KMS-11 (cell line): Measurements from ENCODE around the gene A2M.

ENCODE experiments used
- H2AFZ ChIP-seq: fragments of 200-600 bp; sonication (generic); 2 replicates; pipeline ENCODE4 v1.6.1; 2016; ENCODE audit warnings: antibody characterized with exemption, mixed run types, low read depth
- H3K27ac ChIP-seq: fragments of 200-600 bp; sonication (generic); 2 replicates; pipeline ENCODE4 v1.6.1; 2016; ENCODE audit warnings: mild to moderate bottlenecking, mixed run types
- H3K27me3 ChIP-seq: fragments of 200-600 bp; sonication (generic); 2 replicates; pipeline ENCODE4 v1.6.1; 2017; ENCODE audit warnings: mild to moderate bottlenecking, low read depth, mixed run types, moderate library complexity; ENCODE audit not compliant: insufficient read depth
- H3K36me3 ChIP-seq: fragments of 200-600 bp; sonication (generic); 2 replicates; pipeline ENCODE4 v1.6.1; 2017; ENCODE audit warnings: mild to moderate bottlenecking, mixed run types; ENCODE audit not compliant: insufficient read depth
- H3K4me1 ChIP-seq: fragments of 200-600 bp; sonication (generic); 2 replicates; pipeline ENCODE4 v1.6.1; 2016; ENCODE audit warnings: mild to moderate bottlenecking, low read depth, mixed run types; ENCODE audit not compliant: poor library complexity, severe bottlenecking
- H3K4me2 ChIP-seq: fragments of 200-600 bp; sonication (generic); 2 replicates; pipeline ENCODE4 v1.7.0; 2016; ENCODE audit warnings: mild to moderate bottlenecking, mixed run types
- H3K4me3 ChIP-seq: fragments of 200-600 bp; sonication (generic); IDR thresholded peaks from 2 replicates; pipeline ENCODE4 v1.6.1; 2017; ENCODE audit warnings: low read depth, low read length, mixed read lengths; ENCODE audit not compliant: insufficient read depth
- H3K79me2 ChIP-seq: fragments of 200-600 bp; sonication (generic); 2 replicates; pipeline ENCODE4 v1.6.1; 2016; ENCODE audit warnings: low read depth, mixed run types; ENCODE audit not compliant: insufficient read depth
- H3K9ac ChIP-seq: fragments of 200-600 bp; sonication (generic); 2 replicates; pipeline ENCODE4 v1.6.1; 2016; ENCODE audit warnings: mild to moderate bottlenecking, mixed run types
- H4K20me1 ChIP-seq: fragments of 200-600 bp; sonication (generic); 2 replicates; pipeline ENCODE4 v1.6.1; 2016; ENCODE audit warnings: mild to moderate bottlenecking, mixed run types; ENCODE audit not compliant: insufficient read depth
- CTCF ChIP-seq: fragments of 200-600 bp; sonication (generic); conservative IDR thresholded peaks from 2 replicates; pipeline ENCODE4 v1.6.1; 2017; ENCODE audit warnings: low read depth, mild to moderate bottlenecking, antibody characterized with exemption, low read length, moderate library complexity, mixed read lengths

A2M gene

GRCh38 chr12:9072481-9073038 is 43.2 kb downstream of the A2M start:
- Histone ChIP-seq H4K20me1 (no peaks in the 10 kb centered on the region), H3K27me3 (no peaks in the 10 kb centered on the region), H3K9ac (no peak overlapping the region), H2AFZ (no peak overlapping the region), H3K4me2 (no peak overlapping the region), H3K36me3 (no peaks in the 10 kb centered on the region), H3K79me2 (no peaks in the 10 kb centered on the region), H3K4me1 (no peaks in the 10 kb centered on the region), H3K4me3 (no peak overlapping the region), H3K27ac (no peak overlapping the region)
- no peak for TF ChIP-seq CTCF

DNA sequence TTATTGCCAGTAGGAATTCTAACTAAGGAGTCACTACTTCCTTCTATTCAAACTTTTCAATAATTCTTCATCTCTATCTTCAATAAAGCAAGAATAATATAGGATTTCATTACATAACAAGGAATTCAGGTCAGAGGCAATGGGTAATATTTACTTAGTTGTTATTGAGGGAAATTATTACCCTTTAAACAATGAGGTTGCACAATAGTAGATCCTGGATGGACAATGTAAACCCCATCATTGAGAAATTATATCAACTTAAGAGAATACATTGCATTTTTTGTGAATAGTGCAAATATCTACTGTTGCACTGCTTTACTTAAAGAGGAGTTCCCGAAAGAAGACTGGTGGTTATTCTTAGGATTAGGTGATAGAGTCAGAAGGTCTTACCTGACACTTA is 43.8 kb downstream of the A2M start:
- Histone ChIP-seq H2AFZ (no peak overlapping the region), H3K79me2 (no peaks in the 10 kb centered on the region), H3K9ac (no peak overlapping the region), H3K4me2 (no peak overlapping the region), H3K4me1 (no peaks in the 10 kb centered on the region), H4K20me1 (no peaks in the 10 kb centered on the region), H3K27me3 (no peaks in the 10 kb centered on the region), H3K27ac (no peak overlapping the region), H3K36me3 (no peaks in the 10 kb centered on the region), H3K4me3 (no peak overlapping the region)
- no peak for TF ChIP-seq CTCF

- no peak overlapping the region for H2AFZ ChIP-seq
- H3K27ac ChIP-seq, result no peak overlapping the region
- H4K20me1 ChIP-seq, result no peaks in the 10 kb centered on the region
- no peak overlapping the region for H3K4me3 ChIP-seq
- no peaks in the 10 kb centered on the region for H3K4me1 ChIP-seq
- H3K79me2 ChIP-seq, result no peaks in the 10 kb centered on the region
- no peaks in the 10 kb centered on the region for H3K36me3 ChIP-seq
- H3K4me2 ChIP-seq, result no peak overlapping the region
- H3K27me3 ChIP-seq, result no peaks in the 10 kb centered on the region
- no peak overlapping the region for H3K9ac ChIP-seq
- no peak for TF ChIP-seq CTCF
Measured at GRCh38 chr12:9071518-9071917, 44.2 kb downstream of the A2M start.

DNA sequence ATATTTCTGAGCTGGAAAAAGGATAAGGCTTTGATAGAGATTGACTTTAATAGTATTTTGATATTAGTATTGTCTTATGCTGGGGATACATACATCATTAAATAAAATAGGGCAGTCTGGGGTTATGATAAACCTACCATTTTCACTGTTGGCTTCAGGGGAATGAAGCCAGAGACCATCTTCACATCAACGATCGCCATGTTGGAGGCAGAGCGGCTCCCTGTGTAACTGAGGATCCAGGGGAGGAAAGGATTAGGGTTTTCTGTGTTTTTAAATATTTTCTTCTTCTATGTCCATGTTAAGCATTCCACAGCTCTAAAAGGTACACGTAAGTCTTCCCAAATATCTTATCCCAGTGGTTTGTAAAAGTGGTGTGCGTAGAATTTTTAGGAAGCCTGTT is 45.4 kb downstream of the A2M start:
- H3K79me2 ChIP-seq, result no peaks in the 10 kb centered on the region
- H3K4me3 ChIP-seq, result no peak overlapping the region
- H3K36me3 ChIP-seq, result no peaks in the 10 kb centered on the region
- no peak overlapping the region for H3K4me2 ChIP-seq
- no peaks in the 10 kb centered on the region for H3K4me1 ChIP-seq
- H4K20me1 ChIP-seq, result no peaks in the 10 kb centered on the region
- no peak overlapping the region for H2AFZ ChIP-seq
- TF ChIP-seq CTCF, result no peak
- no peak overlapping the region for H3K9ac ChIP-seq
- no peak overlapping the region for H3K27ac ChIP-seq
- no peaks in the 10 kb centered on the region for H3K27me3 ChIP-seq
